ENCODE data around the gene MTAP. TPM values are rescaled to one million over a fixed set of nuclear protein-coding genes. Genes with fewer than 3 reads are reported as not detected.

The MTAP gene
- total RNA-seq, 1 donor, result 14.0 TPM

DNA sequence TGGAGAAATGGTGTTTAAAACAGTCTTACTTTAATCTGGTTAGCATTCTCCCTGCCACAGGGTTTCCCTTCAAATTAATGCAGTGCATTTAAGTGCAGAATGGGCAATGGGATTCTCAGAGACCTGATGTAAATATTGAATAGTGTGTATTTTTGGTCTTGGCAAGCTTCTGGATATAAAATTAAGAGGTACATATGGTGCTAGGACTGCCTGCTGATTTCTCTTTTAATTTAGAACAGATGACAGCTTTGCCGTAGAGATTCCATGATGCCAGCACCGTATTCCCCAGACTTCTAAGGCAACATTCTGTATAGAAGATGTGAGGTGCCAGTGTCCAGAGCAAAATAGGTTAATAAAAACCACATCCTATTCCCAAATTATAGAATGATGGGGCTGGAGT, 1.9 kb downstream of the MTAP start:
- DNase-seq (ENCODE audit: low read depth in 2 of 3, low spot score in 2 of 3), result no peak

- no peak for DNase-seq (ENCODE audit: low read depth in 2 of 3, low spot score in 2 of 3)
These were observed 2.4 kb downstream of the MTAP start for GRCh38 chr9:21804791-21805190.

GRCh38 chr9:21806644-21807043, 4.2 kb downstream of the MTAP start:
- DNase-seq (ENCODE audit: low read depth in 2 of 3, low spot score in 2 of 3), result no peak

- no peak for DNase-seq (ENCODE audit: low read depth in 2 of 3, low spot score in 2 of 3)
These were observed 8.0 kb downstream of the MTAP start for GRCh38 chr9:21810388-21810787.

GRCh38 chr9:21810881-21811280, 8.4 kb downstream of the MTAP start:
- no peak for DNase-seq (ENCODE audit: low read depth in 2 of 3, low spot score in 2 of 3)

DNA sequence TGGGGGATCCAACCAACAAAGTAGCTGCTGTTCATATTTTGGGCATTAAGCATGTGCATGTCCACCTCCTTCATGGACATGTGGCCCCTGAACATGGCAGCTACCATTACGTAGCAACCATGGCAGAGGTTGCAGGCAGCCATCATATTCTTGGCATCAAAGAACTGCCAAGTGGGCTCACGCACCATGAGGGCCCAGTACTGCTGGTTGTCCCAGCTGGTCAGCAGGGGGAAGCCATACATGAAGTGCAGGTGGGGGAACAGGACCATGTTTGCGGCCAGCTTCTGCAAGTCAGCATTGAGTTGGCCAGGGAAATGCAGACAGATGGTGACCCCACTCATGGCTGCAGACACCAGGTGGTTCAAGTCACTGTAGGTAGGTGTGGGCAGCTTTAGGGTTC, 9.5 kb downstream of the MTAP start:
- no peak for DNase-seq (ENCODE audit: low read depth in 2 of 3, low spot score in 2 of 3)

GRCh38 chr9:21812415-21812814, 10.0 kb downstream of the MTAP start:
- DNase-seq (ENCODE audit: low read depth in 2 of 3, low spot score in 2 of 3), result no peak

DNA sequence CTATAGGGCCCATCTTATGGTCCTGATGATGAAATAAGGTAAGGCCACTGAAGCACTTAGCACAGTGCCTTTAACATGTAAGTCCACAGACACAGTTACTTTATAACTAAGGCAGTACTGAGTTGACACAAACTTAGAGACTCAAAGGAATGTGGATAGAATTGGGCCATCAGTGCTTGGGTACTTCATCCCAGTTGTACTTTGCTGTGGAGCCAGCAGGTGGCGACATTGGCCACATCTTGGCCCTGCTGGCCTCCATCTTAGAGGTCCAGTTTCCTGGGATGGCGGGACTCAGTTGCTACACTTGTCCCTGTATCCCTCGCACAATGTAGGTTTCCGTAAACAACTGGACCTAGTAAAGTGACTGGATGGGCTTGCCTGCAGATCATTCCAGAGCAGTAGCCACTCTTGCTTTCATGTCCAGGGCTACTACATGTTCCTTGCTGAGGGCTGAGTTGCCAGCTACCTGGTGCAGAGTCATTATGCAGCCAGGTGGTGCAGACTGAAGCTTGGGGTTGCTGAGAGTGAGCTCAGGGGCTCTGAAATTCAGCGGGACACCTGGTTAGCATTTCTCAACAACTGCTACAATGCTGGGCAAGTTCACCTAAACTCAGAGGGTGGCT, 10.6 kb downstream of the MTAP start:
- peak; percentile 53 to 66 (median 57) for DNase-seq (ENCODE audit: low read depth in 2 of 3, low spot score in 2 of 3)

- DNase-seq (ENCODE audit: low read depth in 2 of 3, low spot score in 2 of 3), result peak in 2 of 3 donors; percentile 80 to 91
These were observed 11.4 kb downstream of the MTAP start for GRCh38 chr9:21813575-21814473.

GRCh38 chr9:21815643-21816042, 13.2 kb downstream of the MTAP start:
- no peak for DNase-seq (ENCODE audit: low read depth in 2 of 3, low spot score in 2 of 3)

GRCh38 chr9:21817176-21817575, 14.7 kb downstream of the MTAP start:
- DNase-seq (ENCODE audit: low read depth in 2 of 3, low spot score in 2 of 3), result no peak

DNA sequence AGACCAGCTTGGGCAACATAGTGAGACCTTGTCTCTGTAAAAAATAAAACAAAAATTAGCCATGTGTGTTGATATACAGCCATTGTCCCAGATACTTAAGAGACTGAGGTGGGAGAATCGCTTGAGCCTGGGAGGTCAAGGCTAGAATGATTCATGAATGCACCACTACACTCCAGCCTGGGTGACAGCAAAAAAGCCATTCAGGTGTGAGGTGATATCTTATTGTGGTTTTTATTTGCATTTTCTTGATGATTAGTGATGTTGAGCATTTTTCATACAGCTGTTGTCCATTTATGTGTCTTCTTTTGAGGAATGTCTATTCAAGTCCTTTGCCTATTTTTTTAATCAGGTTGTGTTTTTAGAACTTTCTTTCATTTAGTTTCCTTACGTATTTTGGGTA, 23.2 kb downstream of the MTAP start:
- DNase-seq (ENCODE audit: low read depth in 2 of 3, low spot score in 2 of 3), result no peak

GRCh38 chr9:21828853-21829410, 26.5 kb downstream of the MTAP start:
- no peak for DNase-seq (ENCODE audit: low read depth in 2 of 3, low spot score in 2 of 3)

- DNase-seq (ENCODE audit: low read depth in 2 of 3, low spot score in 2 of 3), result no peak
These were observed 28.2 kb downstream of the MTAP start for GRCh38 chr9:21830589-21830988.

- no peak for DNase-seq (ENCODE audit: low read depth in 2 of 3, low spot score in 2 of 3)
These were observed 29.5 kb downstream of the MTAP start for GRCh38 chr9:21831841-21832509.

DNA sequence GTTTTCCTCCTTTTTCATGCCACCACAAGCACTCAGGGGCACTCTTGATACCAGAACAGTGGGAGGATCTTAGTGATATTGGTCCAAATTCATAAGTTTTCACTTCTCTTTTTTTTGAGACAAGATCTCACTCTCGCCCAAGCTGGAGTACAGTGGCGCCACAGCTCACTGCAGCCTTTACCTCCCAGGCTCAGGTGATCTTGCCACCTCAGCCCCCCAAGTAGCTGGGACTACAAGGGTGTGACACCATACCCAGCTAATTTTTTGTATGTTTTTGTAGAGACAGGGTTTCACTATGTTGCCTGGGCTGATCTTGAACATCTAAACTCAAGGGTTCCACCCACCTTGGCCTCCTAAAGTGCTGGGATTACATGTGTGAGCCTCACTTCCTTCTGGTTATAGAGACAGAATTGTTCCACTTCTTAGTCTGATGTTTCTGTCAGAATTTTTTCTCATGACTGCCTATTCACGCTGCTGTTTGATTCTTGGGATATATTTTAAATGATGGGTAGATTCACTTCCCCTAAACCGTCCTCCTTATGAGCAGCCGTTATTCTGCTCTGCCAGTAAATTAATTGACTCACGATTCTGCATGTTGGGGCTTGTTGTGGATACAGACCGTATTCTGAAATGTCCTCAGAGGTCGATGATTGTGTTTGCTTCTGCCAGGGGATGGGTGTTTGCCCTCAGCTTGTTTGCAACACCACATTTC, 30.8 kb downstream of the MTAP start:
- no peak for DNase-seq (ENCODE audit: low read depth in 2 of 3, low spot score in 2 of 3)

GRCh38 chr9:21835121-21835520, 32.7 kb downstream of the MTAP start:
- no peak for DNase-seq (ENCODE audit: low read depth in 2 of 3, low spot score in 2 of 3)

DNA sequence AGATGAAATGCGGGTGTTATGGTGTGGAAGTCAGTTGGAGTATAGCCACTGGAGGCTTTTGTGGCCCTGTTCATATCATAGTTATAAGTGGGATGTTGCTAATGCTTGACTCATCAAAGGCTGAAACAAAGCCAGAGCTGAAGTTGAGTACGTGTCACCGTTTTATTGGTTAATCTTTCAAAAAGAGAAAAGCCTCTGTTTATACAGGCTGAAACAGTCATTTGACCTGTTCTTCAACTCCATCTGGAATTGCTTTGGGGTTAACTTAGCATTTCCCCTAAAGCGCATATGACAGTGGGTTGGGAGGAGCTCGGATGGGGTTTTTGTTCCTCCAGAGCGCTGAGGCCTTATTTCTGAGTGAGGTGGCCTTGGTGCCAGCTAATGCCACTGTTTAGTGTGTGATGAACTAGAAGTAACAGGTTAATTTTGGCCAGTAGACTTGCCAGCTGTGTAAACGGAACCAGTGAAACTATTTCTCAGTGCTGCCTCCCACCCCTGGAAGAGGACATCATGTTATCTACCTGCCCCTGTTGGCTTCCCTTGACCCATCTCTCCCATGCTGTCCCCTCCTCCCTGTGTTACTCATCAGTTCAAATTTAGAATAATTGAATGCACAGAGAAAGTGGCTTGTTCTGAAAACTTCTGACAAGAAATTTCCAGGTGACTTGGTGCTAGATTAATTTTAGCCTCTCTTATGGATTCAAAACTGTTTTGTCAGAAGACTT, 34.2 kb downstream of the MTAP start:
- no peak for DNase-seq (ENCODE audit: low read depth in 2 of 3, low spot score in 2 of 3)

DNA sequence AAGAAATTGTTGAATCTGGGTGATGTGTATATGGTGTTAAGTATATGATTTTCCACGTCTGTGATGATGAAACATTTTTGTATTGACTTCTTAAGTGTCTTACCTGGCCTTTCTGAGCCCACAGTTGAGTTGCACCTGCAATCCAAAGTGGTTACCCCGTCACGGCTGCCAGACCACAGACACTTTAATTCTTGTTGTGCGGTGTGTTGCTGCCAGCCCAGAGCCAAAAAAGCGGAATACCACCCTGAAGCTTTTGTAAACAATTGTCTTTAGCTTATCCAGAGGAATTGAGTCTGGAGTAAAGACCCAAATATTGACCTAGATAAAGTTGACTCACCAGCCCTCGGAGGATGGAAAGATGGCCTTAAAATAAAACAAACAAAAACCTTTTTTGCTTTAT, 35.1 kb downstream of the MTAP start:
- no peak for DNase-seq (ENCODE audit: low read depth in 2 of 3, low spot score in 2 of 3)

GRCh38 chr9:21840647-21841046, 38.2 kb downstream of the MTAP start:
- DNase-seq (ENCODE audit: low read depth in 2 of 3, low spot score in 2 of 3), result no peak

Data from hematopoietic multipotent progenitor cell (in vitro differentiated cells).